ENCODE measurements around the gene GOLGA2.

GOLGA2 gene, protein sequence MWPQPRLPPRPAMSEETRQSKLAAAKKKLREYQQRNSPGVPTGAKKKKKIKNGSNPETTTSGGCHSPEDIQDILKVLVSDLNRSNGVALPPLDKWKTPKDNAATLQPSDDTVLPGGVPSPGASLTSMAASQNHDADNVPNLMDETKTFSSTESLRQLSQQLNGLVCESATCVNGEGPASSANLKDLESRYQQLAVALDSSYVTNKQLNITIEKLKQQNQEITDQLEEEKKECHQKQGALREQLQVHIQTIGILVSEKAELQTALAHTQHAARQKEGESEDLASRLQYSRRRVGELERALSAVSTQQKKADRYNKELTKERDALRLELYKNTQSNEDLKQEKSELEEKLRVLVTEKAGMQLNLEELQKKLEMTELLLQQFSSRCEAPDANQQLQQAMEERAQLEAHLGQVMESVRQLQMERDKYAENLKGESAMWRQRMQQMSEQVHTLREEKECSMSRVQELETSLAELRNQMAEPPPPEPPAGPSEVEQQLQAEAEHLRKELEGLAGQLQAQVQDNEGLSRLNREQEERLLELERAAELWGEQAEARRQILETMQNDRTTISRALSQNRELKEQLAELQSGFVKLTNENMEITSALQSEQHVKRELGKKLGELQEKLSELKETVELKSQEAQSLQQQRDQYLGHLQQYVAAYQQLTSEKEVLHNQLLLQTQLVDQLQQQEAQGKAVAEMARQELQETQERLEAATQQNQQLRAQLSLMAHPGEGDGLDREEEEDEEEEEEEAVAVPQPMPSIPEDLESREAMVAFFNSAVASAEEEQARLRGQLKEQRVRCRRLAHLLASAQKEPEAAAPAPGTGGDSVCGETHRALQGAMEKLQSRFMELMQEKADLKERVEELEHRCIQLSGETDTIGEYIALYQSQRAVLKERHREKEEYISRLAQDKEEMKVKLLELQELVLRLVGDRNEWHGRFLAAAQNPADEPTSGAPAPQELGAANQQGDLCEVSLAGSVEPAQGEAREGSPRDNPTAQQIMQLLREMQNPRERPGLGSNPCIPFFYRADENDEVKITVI

DNA sequence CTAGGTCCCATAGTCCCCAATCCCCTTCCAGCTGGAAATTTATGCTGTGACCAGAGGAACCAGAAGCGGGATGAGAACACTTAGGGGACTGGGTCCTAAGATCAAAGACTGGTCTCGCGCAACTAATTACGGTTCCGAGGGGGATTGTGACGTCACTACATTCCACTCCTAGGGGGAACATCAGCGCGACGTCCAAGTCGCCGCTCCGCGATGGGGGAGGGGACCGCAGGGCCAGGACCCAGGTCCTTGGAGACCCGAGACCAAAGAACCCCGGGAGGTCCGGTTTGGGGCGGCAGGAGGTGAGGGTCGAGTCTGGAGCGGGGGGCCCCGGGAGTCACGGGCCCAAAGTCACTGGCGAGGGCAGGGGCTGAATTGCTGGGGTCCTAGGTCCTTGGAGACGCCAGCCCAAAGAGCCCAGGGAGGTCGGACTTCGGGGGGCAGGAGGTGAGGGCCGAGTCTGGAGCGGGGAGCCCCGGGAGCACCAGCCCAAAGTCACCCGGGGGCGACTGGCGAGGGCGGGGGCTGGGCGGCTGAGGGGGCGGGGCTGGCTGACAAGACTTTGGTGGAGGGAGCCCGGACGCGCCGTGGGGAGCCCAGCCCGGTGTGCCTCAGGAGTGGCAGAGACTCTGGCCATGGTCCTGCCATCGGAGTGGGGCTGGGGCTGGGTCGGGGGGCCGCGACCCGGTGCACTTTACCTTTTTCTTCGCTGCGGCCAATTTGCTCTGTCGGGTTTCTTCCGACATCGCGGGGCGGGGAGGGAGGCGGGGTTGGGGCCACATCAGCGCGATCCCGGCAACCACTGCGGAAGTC is at the start of gene GOLGA2:
Gene GOLGA2, minus strand, starts transcription at position 810 of the 810 bp plus-strand sequence. Its CDS starts 31 bp downstream, at position 779.
- no peak for DNase-seq (ENCODE audit: low read depth, low spot score)

DNA sequence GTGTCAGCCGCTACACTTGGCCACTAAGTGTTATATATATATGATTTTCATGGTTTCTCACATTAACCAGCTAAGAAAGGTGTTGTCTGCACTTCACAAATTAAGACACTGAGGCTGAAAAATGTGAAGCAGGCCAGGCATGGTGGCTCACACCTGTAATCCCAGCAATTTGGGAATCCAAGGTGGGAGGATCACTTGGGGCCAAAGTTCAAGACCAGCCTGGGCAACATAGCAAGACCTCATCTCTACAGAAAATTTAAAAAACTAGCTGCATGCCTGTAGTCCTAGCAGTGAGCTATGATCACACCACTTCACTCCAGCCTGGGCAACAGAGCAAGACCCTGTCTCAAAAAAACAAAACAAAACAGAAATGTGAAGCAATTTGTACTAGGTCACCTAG is 48.6 kb upstream of the GOLGA2 start:
- no peak for DNase-seq (ENCODE audit: low read depth, low spot score)

DNA sequence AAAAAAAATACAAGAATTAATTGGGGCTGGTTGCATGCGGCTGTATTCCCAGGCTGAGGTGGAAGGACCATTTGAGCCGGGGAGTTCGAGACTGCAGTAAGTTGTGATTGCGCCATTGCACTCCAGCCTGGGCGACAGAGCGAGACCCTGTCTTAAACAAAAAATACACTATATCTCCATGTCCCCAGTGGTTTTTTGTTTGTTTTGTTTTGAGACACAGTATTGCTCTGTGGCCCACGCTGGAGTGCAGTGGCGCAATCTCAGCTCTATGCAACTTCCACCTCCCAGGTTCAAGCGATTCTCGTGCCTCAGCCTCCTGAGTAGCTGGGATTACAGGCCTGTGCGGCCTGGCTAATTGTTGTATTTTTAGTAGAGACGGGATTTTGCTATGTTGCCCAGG is 48.0 kb upstream of the GOLGA2 start:
- no peak for DNase-seq (ENCODE audit: low read depth, low spot score)

DNA sequence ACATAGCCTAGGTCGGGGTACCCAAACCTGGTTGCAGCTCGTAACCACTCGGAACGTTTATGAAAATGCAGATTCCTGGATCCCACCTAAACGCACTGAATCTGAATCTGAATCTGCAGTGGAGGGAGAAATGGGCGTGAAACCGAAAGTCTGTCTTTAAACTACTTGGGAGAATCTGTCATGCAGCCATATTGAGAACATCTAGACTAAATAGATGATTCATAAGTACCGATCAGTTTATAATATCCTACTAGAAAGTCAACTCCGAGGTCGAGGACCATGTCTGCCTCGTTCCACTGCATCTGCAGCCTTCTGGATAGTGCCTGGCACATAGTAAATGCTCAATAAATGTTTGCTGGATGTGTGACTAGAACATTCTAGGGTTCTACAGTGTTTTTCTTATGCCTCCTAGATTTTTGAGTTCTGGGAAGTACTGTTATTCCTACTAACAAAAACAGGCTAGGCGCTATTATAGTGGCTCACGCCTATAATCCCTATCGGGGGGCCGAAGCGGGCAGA is 47.5 kb upstream of the GOLGA2 start:
- DNase-seq (ENCODE audit: low read depth, low spot score): no peak

DNA sequence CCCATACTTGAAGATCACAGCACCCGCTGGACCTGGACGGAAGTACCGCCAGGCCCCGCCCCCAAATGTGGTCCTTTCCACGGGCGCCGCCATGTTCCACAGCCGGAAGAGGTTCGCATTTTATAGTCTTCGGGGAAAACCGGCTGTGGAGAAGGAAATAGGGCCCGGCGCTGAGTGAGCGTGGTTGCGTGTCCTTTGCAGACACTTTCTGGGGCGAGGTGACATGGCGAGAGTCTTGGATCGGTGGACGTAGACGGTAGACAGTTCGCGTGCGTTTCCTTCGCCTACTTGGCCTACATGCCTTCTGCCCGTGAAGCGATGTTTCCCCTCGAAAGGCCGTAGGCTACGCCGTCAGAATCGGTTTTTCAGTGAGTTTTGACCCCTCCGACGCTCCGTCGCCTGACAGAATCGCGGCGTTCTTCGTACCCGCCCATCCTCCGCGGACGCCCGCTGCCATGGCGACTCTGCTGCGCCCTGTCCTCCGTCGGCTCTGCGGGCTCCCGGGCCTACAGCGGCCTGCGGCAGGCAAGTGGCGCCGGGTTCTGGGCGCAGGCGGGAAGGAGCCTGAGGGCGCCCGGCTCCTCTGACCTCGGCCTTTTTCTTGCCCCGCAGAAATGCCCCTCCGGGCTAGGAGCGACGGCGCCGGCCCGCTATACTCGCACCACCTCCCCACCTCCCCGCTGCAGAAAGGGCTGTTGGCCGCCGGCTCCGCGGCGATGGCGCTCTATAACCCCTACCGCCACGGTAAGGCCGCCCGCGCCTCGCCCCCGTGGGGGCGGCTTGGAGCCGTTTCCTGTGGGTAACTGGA is 46.8 kb upstream of the GOLGA2 start, which contains the start of the genes COQ4 and TRUB2:
Gene COQ4, plus strand, starts transcription at position 436 of the 808 bp plus-strand sequence. Its CDS starts 20 bp downstream, at position 456.
Gene TRUB2, minus strand, starts transcription at position 44 of the 808 bp plus-strand sequence. Its CDS starts 39 bp downstream, at position 5.
- peak; percentile 85 for DNase-seq (ENCODE audit: low read depth, low spot score)

DNA sequence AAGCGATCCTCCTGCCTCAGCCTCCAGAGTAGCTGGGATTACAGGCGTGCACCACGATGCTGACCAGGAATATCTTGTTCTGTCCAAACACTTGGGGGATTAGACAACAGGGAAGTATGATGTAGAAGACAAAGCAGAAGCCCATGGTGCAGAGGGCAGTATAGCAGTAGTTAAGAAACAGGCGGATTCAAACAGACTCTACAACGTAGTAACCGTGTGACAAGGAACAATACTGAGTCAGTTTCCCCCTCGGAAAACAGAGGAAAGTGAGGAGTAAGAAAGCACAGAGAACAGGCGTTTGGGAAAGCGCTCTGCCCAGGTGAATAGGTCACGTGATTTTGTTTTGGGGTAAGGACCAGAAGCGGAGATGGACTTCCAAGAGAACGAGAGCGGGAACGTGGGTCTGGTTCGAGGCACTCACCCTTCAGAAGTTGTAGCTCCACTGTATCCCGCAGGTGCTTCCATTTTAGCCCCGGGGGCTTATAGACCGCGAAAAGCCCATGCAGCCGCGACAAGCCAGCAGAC is 46.1 kb upstream of the GOLGA2 start:
- no peak for DNase-seq (ENCODE audit: low read depth, low spot score)

DNA sequence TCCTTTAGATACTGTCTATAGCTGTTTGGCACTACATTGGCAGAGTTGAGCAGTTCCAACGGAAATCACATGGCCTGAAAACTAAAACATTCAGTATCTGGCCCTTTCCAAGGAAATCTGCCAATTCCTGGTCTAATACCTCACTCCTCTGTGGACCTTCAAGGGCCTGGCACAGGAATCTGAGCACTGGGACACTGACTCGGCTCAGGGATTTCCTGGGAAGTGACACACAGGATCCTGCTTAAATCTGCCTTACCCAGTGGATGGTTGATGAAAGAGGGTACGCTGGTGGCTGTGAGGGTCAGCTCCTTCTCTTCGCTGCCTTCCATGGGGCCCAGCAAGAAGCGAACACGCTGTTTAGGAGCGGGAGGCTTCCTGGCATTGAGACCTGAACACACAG is 45.5 kb upstream of the GOLGA2 start:
- DNase-seq (ENCODE audit: low read depth, low spot score): no peak

DNA sequence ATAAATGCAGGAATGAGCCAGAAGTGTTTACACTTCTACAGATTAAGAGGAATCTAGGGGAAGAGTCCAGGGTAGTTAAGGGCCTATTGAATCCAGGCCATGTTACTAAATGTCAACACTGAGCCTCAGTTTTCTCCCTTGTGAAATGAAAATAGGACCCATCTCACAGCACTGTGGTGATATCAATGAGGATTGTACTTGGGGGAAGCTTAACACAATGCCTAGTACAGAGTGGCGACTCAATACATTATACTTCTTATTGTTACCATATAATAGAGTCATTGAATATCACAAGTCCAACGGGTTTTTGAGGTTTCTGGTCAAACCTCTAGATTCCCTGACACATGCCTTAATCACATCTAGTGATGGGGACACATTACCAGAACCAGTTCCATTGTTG is 41.8 kb upstream of the GOLGA2 start:
- no peak for DNase-seq (ENCODE audit: low read depth, low spot score)

DNA sequence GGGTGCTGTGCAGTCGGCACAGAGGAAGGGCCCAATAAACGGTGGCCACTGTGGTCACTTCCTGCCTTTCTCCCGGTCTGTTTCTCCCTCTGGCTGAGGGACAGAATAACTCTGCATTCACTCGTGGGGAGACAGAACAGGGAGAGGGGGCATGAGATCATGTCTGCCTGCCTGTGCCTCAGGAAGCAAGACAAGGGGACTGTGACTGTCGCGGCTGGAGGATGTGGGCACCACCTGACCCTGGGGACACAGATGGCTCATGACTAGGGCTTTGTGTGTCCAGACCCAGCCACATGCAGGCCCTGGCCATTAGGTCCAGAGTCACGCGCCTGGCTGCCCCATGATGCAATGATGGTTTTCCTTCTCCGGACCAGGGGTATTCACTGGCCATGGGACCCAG is 40.6 kb upstream of the GOLGA2 start:
- no peak for DNase-seq (ENCODE audit: low read depth, low spot score)

DNA sequence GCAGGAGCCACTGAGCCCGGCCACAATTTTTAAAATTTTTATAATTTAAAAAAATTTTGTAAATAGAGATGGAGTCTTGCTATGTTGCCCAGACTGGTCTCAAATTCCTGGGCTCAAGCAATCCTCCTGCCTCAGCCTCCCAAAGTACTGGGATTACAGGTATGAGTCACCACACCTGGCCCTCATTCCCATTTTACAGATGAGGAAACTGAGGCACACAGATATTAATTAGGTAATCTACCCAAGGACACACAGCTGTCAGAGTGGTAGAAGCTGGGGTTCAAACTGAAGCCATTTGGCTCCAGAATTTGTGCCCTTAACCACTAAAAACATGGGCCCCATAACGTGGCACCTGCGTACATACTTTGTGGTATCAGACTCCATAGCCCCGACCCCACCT is 38.9 kb upstream of the GOLGA2 start:
- DNase-seq (ENCODE audit: low read depth, low spot score): no peak

DNA sequence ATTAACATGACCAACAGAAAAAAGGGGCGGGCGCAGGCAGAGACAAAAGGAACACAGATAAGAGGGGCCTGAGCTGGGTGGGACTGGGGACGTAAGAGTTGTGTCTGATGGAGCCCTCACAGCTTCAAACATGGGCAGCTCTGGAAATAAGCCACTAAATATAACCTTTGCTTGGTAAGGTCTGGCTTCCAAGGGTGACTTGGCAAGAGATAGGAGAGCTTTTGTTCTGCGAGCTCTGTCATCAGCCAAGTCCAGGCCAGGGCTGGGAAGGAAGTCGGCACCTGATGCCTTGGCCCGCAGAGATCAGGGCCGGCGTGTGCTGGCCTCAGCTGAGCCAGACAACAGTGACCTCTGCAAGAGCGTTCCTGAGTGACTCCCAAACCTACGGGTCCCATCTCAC is 34.7 kb upstream of the GOLGA2 start:
- no peak for DNase-seq (ENCODE audit: low read depth, low spot score)

DNA sequence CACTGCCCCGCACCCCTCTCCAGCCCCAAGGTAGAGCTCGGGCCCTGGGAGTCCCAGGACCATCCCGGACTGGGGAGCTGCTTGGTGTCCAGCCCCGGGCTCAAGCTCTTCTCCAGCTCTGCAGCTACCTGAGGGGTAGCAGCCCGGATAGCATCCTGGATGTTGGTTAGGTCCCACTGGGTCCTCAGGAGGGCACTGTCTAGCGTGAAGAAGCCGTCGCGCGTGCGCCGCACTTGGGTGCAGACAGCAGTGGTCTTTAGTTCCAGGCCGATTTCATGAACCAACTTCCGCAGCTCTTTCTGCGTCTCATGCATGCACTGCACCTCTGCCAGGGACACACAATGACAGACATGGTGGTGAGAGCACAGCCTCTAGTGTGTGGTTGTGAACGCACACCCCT is 33.7 kb upstream of the GOLGA2 start:
- no peak for DNase-seq (ENCODE audit: low read depth, low spot score)

DNA sequence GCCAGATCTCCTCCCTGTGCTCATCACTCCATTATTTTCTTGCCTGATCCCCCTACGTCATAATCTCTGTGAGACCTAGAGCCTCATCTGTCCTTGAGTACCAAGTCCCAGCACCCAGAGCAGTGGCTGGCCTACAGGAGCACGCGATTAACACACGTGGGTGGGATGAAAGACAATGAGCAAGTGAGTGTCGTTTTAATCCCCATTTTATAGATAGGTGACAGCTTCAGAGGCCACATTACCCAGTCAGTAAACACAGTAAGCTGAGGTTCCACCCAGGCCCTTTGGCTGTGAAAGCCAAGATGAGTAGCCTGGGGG is 29.1 kb upstream of the GOLGA2 start:
- no peak for DNase-seq (ENCODE audit: low read depth, low spot score)

DNA sequence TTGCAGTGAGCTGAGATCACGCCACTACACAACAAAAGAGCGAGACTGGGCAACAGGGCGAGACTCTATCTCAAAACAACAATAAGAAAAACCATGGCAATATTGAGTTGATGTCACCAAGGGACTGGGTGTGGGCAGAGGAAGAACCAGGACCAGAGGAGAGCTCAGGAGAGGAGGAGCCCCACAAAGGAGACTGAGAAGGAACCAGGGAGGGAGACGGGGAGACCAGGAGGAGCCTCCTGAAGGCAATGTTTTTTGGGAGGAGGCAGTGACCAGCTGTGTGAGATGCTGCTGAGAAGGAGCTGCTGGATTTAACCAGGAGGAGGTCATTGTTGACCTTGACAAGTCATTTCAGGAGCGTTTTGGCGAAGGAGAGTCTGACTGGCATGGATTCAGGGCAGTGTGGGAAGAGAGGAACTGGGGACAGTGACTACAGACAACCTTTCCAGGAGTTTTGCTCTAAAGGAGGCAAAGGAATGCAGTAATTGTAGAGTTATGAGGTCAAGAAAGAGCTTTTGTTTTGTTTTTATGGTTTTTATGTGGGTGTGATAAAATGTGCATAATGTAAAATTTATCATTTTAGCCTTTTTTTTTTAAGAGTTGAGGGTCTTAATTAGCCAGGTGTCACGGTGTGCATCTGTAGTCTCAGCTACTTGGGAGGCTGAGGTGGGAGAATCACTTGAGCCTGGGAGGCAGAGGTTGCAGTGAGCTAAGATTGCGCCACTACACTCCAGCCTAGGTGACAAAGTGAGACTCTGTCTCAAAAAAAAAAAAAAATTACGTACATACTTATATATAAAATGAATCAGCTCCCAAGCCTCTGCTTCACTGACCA is 28.5 kb upstream of the GOLGA2 start:
- no peak for DNase-seq (ENCODE audit: low read depth, low spot score)

DNA sequence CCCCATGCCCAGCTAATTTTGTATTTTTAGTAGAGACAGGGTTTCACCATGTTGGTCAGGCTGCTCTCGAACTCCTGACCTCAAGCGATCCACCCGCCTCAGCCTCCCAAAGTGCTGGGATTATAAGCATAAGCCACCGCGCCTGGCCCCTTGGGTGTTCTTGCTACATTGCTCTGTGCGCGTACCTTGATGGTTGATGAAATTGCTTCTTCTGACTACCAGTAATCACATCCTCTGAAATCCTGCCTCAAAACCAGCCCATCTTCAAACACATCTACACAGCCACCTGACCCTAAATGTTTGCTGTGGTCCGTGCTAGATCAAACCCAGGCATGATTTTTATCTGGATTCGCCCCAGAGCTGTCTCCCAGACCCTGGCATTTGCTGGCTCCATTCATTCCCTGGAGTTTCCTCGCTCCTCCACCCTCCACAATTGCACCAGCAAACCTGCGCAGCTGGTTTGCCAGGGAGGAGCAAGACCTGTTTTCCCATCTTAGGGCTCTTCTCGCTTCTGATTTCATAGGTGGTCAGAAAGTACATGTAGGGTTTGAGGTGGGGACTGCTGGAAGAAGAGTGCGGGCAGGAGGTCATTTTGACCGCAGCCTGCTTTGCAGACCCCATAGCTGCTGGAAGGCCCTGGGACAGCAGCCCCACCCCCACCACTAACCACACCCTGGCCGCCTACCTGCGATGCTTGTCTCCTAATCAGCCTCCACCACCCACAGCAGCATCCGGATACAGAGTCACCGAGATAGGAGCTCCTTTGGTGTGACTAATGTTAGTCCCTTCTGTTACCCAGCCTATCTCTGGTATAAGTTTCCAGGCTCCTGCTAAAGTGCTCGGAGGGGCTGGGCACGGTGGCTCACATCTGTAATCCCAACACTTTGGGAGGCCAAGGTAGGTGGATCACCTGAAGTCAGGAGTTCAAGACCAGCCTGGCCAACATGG is 23.0 kb upstream of the GOLGA2 start:
- no peak for DNase-seq (ENCODE audit: low read depth, low spot score)

DNA sequence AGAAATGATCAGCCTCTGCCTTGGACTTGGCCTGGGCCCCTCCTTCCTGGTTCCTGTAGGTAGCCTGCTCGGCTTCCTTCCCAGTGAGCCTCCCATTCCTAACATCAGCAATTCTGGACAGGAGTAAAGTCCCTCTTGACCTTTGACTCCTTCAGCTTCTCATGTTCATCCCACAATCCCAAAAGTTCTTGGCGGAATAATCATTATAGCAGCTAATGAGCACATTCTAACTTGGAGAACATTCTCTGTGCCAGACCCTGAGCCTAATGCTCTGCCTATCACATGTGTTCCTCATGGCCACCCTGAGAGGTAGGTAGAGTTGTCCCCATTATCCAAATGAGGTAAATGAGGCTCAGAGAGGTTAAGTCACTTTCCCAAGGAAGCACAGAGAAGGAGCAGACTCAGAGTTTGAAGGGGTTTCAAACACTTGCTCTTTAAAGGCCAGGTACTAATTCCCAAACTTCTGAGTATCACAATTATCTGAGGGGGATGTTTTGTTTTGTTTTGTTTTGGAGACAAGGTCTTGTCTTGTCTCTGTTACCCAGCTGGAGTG is 21.5 kb upstream of the GOLGA2 start:
- no peak for DNase-seq (ENCODE audit: low read depth, low spot score)

DNA sequence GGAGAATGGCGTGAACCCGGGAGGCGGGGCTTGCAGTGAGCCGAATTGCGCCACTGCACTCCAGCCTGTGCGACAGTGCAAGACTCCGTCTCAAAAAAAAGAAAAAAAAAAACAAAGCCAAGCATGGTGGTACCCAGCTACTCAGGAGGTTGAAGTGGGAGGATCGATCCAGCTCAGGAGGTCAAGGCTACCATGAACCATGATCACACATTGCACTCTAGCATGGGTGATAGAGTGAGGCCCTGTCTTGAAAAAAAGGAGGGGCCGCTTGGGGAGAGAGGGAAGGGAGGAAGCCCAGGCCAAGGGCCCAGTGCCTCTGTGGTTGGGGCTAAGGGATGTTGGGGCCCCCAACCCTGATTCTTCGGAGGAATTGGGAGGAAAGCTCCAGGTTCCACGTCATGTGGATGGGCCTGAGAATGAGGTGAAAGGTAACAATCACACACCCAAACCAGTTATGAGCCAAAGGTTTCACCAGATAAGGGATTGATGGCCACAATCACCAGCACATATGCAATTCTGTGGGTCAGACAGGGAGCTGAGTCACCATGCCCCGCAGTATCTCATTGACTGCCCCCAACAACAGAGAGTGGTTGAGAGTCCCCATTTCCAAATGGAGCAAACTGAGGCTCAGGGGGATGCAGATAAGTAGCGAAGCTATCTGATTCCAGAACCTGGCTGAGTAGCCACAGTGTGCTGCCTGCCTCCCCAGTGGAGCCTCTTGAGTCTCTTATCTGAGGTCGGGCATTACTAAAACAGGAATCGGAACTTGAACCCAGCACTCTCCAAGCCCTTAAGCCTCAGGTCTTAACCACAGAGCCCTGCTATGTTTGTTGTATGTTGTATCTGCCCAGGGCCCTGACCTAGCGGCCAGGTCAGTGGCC is 20.8 kb upstream of the GOLGA2 start:
- no peak for DNase-seq (ENCODE audit: low read depth, low spot score)

All from activated naive CD8-positive, alpha-beta T cell treated with anti-CD3 and anti-CD28 coated beads, Interleukin-2, amount 50 U/mL, for 16 hours (primary cell).